GM12874 (cell line): ENCODE data around the gene SPNS3.

Experiments
- CTCF ChIP-seq: IDR thresholded peaks from 2 replicates; pipeline ENCODE4 v1.5.1; 2011; ENCODE audit warnings: low read depth, mild to moderate bottlenecking, control low read depth, low read length, moderate library complexity; ENCODE audit not compliant: insufficient read depth

SPNS3 gene

GRCh38 chr17:4453812-4454591 is 20.3 kb downstream of the SPNS3 start:
- TF ChIP-seq CTCF: no peak

GRCh38 chr17:4460661-4461060 is 26.9 kb downstream of the SPNS3 start:
- no peak for TF ChIP-seq CTCF

- no peak for TF ChIP-seq CTCF
Observed at GRCh38 chr17:4463818-4464476, 30.2 kb downstream of the SPNS3 start.

GRCh38 chr17:4465786-4466185 is 32.0 kb downstream of the SPNS3 start:
- TF ChIP-seq CTCF: no peak

GRCh38 chr17:4467287-4467686 is 33.5 kb downstream of the SPNS3 start:
- TF ChIP-seq CTCF: no peak

- no peak for TF ChIP-seq CTCF
Observed at GRCh38 chr17:4469552-4469951, 35.8 kb downstream of the SPNS3 start.

- TF ChIP-seq CTCF: no peak
Observed at GRCh38 chr17:4472286-4472685, 38.5 kb downstream of the SPNS3 start.
